Measurements from ENCODE around the gene TPCN1.

DNA sequence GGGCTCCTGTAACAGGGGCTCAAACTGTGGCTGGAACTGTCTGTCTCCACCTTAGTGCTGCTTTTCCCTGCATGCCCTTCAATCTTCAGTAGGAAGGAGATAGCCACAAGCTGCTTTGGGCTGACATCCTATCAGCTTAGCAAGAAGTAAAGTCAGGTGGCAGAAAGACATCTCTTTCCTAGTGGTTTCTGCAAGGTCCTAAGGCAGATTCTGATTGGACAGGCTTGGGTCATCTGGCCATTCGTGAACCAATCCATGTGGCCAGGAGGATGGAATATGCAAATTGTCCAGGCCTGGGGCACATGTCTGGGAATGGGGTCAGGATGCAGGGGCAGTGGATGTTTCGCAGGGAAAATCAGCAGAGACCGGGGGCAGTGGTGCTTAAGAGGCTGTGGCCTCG is 30.5 kb upstream of the TPCN1 start:
- TF ChIP-seq, protein P1, sequence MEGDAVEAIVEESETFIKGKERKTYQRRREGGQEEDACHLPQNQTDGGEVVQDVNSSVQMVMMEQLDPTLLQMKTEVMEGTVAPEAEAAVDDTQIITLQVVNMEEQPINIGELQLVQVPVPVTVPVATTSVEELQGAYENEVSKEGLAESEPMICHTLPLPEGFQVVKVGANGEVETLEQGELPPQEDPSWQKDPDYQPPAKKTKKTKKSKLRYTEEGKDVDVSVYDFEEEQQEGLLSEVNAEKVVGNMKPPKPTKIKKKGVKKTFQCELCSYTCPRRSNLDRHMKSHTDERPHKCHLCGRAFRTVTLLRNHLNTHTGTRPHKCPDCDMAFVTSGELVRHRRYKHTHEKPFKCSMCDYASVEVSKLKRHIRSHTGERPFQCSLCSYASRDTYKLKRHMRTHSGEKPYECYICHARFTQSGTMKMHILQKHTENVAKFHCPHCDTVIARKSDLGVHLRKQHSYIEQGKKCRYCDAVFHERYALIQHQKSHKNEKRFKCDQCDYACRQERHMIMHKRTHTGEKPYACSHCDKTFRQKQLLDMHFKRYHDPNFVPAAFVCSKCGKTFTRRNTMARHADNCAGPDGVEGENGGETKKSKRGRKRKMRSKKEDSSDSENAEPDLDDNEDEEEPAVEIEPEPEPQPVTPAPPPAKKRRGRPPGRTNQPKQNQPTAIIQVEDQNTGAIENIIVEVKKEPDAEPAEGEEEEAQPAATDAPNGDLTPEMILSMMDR (IDR thresholded peaks at IDR 0.05; ENCODE audit: insufficient read depth, low read depth, low read length) = no peak
- no peak for TF ChIP-seq EZH2 (IDR thresholded peaks at IDR 0.05; ENCODE audit: insufficient read depth, low read length)
